DOHH2 (cell line): ENCODE results near the gene TJP1.
"Not testable (repeated sequence)": the region's sequence is repeated elsewhere in the genome, so short reads cannot be mapped to it uniquely, and the experiment has no call there.

Experiments
- H3F3A ChIP-seq: fragments of 200-600 bp; sonication (generic), shearing (Covaris generic); 2 replicates; pipeline ENCODE4 v1.6.0; 2016; ENCODE audit warnings: antibody characterized with exemption, mild to moderate bottlenecking; ENCODE audit not compliant: control insufficient read depth, insufficient read depth
- H3K27ac ChIP-seq: fragments of 200-600 bp; sonication (generic); 2 replicates; pipeline ENCODE4 v1.5.1; 2014; ENCODE audit warnings: low read depth, mild to moderate bottlenecking, low read length, moderate library complexity
- H3K27me3 ChIP-seq: fragments of 200-600 bp; sonication (generic); 2 replicates; pipeline ENCODE4 v1.6.1; 2014; ENCODE audit warnings: mild to moderate bottlenecking, low read length, mixed read lengths; ENCODE audit not compliant: control insufficient read depth
- H3K36me3 ChIP-seq: fragments of 200-600 bp; sonication (generic); 2 replicates; pipeline ENCODE4 v1.6.1; 2014; ENCODE audit warnings: mild to moderate bottlenecking, low read length, moderate library complexity, mixed read lengths; ENCODE audit not compliant: control insufficient read depth
- H3K4me1 ChIP-seq: fragments of 200-600 bp; sonication (generic); 2 replicates; pipeline ENCODE4 v1.6.1; 2014; ENCODE audit warnings: mild to moderate bottlenecking, low read length, mixed read lengths; ENCODE audit not compliant: control insufficient read depth
- H3K4me2 ChIP-seq: fragments of 200-600 bp; sonication (generic); 2 replicates; pipeline ENCODE4 v1.6.0; 2014; ENCODE audit warnings: mild to moderate bottlenecking, low read length, moderate library complexity
- H3K4me3 ChIP-seq: fragments of 200-600 bp; sonication (generic); 2 replicates; pipeline ENCODE4 v1.5.1; 2014; ENCODE audit warnings: mild to moderate bottlenecking, low read length, mixed read lengths
- H3K79me2 ChIP-seq: fragments of 200-600 bp; sonication (generic); 2 replicates; pipeline ENCODE4 v1.6.1; 2014; ENCODE audit warnings: mild to moderate bottlenecking, low read length, mixed read lengths; ENCODE audit not compliant: control insufficient read depth
- H3K9me2 ChIP-seq: fragments of 200-600 bp; sonication (generic); replicated peaks from 2 replicates; pipeline ENCODE4 v1.6.1; 2014; ENCODE audit warnings: mild to moderate bottlenecking, low read length, mixed read lengths; ENCODE audit not compliant: control insufficient read depth
- H3K9me3 ChIP-seq: fragments of 200-600 bp; sonication (generic); 2 replicates; pipeline ENCODE4 v1.6.1; 2014; ENCODE audit warnings: antibody characterized with exemption, low read length, mixed read lengths; ENCODE audit not compliant: control insufficient read depth, insufficient read depth
- H4K20me1 ChIP-seq: fragments of 200-600 bp; sonication (generic); 2 replicates; pipeline ENCODE4 v1.6.0; 2014; ENCODE audit warnings: low read depth, mild to moderate bottlenecking, antibody characterized with exemption, low read length, moderate library complexity; ENCODE audit not compliant: control insufficient read depth, insufficient read depth
- EZH2phosphoT487 ChIP-seq: fragments of 200-600 bp; sonication (generic); IDR thresholded peaks from 2 replicates; pipeline ENCODE4 v1.6.1; 2017; ENCODE audit warnings: borderline replicate concordance, mild to moderate bottlenecking, antibody characterized with exemption, low read length, moderate library complexity, mixed read lengths
- TF ChIP-seq, protein P1 (sequence below): fragments of 200-600 bp; sonication (generic); IDR thresholded peaks from one replicate; pipeline ENCODE4 v1.5.1; 2014; ENCODE audit warnings: antibody characterized with exemption, mild to moderate bottlenecking, low read depth, low read length; ENCODE audit not compliant: poor library complexity, severe bottlenecking

Gene TJP1

DNA sequence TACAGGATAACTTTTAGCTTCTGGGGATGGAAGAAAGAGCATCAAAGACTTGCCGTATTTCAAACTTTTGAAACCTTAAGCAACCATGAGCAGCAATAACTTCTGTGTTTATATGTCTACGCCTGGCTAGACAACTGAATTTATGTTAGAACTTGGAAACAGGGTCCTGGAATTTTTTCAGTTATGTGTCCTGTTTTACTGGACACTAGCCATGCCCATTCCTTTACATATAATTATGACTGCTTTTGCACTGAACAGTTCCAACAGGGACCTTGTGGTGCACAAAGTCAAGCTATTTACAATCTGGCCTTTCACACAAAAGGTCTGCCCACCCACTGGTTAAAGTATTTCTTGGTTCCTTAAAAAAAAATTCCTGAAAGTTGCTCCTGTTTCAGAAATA lies 37.1 kb downstream of the TJP1 start:
- H3K9me3 ChIP-seq, result no peaks in the 10 kb centered on the region
- H4K20me1 ChIP-seq, result no peaks in the 10 kb centered on the region
- no peak for TF ChIP-seq EZH2phosphoT487
- no peak overlapping the region for H3K4me3 ChIP-seq
- H3K79me2 ChIP-seq, result no peaks in the 10 kb centered on the region
- H3F3A ChIP-seq, result no peaks in the 10 kb centered on the region
- H3K4me1 ChIP-seq, result no peaks in the 10 kb centered on the region
- no peaks in the 10 kb centered on the region for H3K27me3 ChIP-seq
- no peak overlapping the region for H3K27ac ChIP-seq
- H3K4me2 ChIP-seq, result no peak overlapping the region
- no peaks in the 10 kb centered on the region for H3K36me3 ChIP-seq
- no peaks in the 10 kb centered on the region for H3K9me2 ChIP-seq

DNA sequence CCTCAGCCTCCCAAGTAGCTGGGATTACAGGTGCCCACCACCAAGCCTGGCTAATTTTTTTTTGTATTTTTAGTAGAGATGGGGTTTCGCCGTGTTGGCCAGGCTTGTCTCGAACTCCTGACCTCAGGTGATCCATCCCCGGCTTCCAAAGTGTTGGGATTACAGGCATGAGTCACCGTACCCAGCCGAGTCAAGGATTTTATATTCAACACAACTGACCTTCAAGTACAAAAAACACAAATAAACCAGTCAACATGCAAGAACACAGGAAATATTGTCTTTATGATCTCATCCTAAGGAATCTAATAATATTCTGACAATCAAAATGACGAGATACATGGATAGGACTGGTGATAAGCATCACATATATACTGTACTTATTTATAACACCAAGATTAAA lies 37.9 kb downstream of the TJP1 start:
- Histone ChIP-seq H3K4me2 (no peak overlapping the region), H3K27me3 (no peaks in the 10 kb centered on the region), H3K4me3 (no peak overlapping the region), H3F3A (no peaks in the 10 kb centered on the region), H4K20me1 (no peaks in the 10 kb centered on the region), H3K4me1 (no peaks in the 10 kb centered on the region), H3K36me3 (no peaks in the 10 kb centered on the region), H3K9me3 (no peaks in the 10 kb centered on the region), H3K79me2 (no peaks in the 10 kb centered on the region), H3K9me2 (no peaks in the 10 kb centered on the region), H3K27ac (no peak overlapping the region)
- TF ChIP-seq EZH2phosphoT487, result no peak
- TF ChIP-seq, protein P1, sequence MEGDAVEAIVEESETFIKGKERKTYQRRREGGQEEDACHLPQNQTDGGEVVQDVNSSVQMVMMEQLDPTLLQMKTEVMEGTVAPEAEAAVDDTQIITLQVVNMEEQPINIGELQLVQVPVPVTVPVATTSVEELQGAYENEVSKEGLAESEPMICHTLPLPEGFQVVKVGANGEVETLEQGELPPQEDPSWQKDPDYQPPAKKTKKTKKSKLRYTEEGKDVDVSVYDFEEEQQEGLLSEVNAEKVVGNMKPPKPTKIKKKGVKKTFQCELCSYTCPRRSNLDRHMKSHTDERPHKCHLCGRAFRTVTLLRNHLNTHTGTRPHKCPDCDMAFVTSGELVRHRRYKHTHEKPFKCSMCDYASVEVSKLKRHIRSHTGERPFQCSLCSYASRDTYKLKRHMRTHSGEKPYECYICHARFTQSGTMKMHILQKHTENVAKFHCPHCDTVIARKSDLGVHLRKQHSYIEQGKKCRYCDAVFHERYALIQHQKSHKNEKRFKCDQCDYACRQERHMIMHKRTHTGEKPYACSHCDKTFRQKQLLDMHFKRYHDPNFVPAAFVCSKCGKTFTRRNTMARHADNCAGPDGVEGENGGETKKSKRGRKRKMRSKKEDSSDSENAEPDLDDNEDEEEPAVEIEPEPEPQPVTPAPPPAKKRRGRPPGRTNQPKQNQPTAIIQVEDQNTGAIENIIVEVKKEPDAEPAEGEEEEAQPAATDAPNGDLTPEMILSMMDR, result no peak

DNA sequence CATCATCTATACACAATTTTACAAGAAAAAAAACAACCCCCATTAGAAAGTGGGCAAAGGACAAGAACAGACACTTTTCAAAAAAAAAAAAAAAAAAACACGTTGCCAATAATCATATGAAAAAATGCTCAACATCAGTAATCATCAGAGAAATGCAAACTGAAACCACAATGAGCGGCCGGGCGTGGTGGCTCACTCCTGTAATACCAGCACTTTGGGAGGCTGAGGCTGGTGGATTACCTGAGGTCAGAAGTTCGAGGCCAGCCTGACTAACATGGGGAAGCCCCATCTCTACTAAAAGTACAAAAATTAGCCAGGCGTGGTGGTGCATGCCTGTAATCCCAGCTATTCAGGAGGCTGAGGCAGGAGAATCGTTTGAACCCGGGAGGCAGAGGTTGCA lies 39.5 kb downstream of the TJP1 start:
- H4K20me1 ChIP-seq, H3K79me2 ChIP-seq: not testable (repeated sequence)

DNA sequence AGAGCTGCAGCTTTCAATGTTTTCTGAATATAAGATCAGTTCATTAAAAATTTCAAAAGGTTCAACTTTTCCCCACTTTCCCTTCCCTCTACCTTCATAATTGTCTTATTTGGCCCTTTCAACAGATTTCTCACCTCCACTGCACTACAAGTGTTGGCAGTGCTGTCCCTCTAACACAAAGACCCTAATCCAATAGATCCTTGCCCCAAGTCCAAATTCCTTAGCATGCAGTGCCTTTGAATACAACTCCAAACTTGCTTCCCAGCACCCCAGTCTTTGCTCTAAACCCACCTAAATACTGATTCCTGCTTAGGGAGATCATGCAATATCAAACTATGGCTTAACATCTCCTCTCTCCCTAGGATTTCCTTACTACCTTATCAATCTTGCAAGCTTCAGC lies 43.9 kb downstream of the TJP1 start:
- H3K9me3 ChIP-seq, result no peaks in the 10 kb centered on the region
- no peaks in the 10 kb centered on the region for H3F3A ChIP-seq
- no peak overlapping the region for H3K4me3 ChIP-seq
- no peaks in the 10 kb centered on the region for H3K27me3 ChIP-seq
- H3K9me2 ChIP-seq, result no peaks in the 10 kb centered on the region
- TF ChIP-seq, protein P1, result no peak
- TF ChIP-seq EZH2phosphoT487, result no peak
- H3K79me2 ChIP-seq, result no peaks in the 10 kb centered on the region
- H3K27ac ChIP-seq, result no peak overlapping the region
- no peaks in the 10 kb centered on the region for H3K4me1 ChIP-seq
- H3K36me3 ChIP-seq, result no peaks in the 10 kb centered on the region
- no peak overlapping the region for H3K4me2 ChIP-seq
- H4K20me1 ChIP-seq, result no peaks in the 10 kb centered on the region

More for the DNA sequence above, 39.5 kb downstream of the TJP1 start:
- not testable (repeated sequence) for H3F3A ChIP-seq, H3K4me3 ChIP-seq, H3K9me2 ChIP-seq, H3K27ac ChIP-seq, H3K9me3 ChIP-seq, H3K4me2 ChIP-seq, H3K36me3 ChIP-seq, H3K4me1 ChIP-seq, H3K27me3 ChIP-seq
